Duodenal mucosa (tissue), 2 donors: ENCODE results near the gene GPX3.

Experiments used
- H3K27ac ChIP-seq: one replicate; pipeline ENCODE4 v1.7.0; 2013; ENCODE audit warnings: low read depth, low read length
- H3K27me3 ChIP-seq, 2 donors: one replicate each; pipeline ENCODE4 v1.7.0; 2013; ENCODE audit warnings: low read length in 2 of 2, control low read depth in 1 of 2; ENCODE audit not compliant: insufficient read depth in 2 of 2, control insufficient read depth in 1 of 2
- H3K36me3 ChIP-seq, 2 donors: one replicate each; pipeline ENCODE4 v1.7.0; 2013; ENCODE audit warnings: low read length in 2 of 2, control low read depth in 1 of 2; ENCODE audit not compliant: insufficient read depth in 2 of 2, control insufficient read depth in 1 of 2
- H3K4me1 ChIP-seq, 2 donors: one replicate each; pipeline ENCODE4 v1.7.0; 2013; ENCODE audit warnings: low read length in 2 of 2, control low read depth in 1 of 2; ENCODE audit not compliant: insufficient read depth in 2 of 2, control insufficient read depth in 1 of 2
- H3K4me3 ChIP-seq, 2 donors: one replicate each; pipeline ENCODE4 v1.7.0; 2013; ENCODE audit warnings: low read length in 2 of 2, low read depth in 1 of 2
- H3K9ac ChIP-seq, 2 donors: one replicate each; pipeline ENCODE4 v1.7.0; 2013; ENCODE audit warnings: low read length in 2 of 2, low read depth in 1 of 2
- H3K9me3 ChIP-seq, 2 donors: one replicate each; pipeline ENCODE4 v1.7.0; 2013; ENCODE audit warnings: low read length in 2 of 2, control low read depth in 1 of 2; ENCODE audit not compliant: control insufficient read depth in 1 of 2

Gene GPX3

DNA sequence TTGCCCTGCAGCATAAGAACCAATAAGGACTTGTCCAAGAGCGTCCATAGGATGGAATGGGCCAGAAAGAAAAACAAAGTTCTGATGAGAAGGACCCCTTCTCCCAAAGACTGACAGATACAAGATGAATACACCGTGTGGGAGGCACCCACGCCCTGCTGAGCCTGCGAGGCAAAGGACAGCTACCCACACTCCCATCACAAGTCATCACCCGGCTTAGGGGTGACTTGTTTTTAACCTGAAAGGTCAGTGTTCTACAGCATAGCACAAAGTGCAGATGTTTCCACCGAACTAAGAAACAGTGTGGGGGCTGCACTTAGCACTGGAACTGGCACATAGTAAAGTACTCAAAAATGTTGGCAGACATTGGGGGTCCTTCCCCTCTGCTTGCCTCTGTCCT is 46.5 kb downstream of the GPX3 start:
- Histone ChIP-seq H3K9me3 (no peaks in the 10 kb centered on the region), H3K36me3 (peaks cover 18 to 62% of the 10 kb centered on the region in 2 donors), H3K4me1 (peaks cover 64 to 74% of the 10 kb centered on the region in 2 donors), H3K27ac (no peak overlapping the region), H3K9ac (no peak overlapping the region), H3K27me3 (no peaks in the 10 kb centered on the region), H3K4me3 (no peak overlapping the region)

DNA sequence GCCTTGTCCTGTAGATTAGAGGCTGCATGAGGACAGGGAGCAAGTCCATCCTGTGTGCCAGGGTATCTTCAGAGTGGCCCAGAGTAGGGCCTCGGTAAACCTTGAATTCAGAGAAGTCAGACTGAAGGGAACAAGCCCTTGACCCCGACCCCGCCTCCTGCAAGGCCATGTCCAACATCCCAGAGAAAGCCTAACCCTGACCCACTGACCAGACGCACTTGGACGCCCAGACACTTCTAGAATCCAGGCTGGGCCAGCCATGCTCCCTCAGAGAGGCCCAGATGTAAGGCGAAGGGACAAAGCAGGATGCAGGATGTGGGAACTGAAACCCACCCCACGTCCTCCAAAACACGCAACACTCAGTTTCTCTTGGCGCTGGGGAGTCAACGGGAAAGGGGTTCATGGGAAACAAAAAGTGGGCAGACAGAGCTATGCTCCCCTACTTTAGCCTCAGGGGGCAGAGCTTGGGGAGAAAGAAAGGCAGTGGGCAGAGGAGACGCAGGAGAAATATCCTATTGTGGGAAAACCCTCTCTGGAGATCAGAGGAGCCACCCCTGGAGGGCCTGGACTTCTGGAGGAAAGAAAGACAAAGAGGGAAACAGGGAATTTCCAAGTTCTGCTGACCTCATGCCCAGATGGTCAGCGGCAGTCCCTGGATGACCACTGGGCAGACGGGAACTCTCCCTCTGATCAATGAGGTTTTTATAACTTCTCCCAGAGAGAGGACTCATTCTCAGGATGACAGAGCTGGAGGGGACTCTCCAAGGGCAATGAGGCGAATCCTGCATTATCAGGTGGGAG is 47.4 kb downstream of the GPX3 start:
- Histone ChIP-seq H3K27ac (peak overlapping the region; percentile 32), H3K4me1 (peaks cover 65 to 74% of the 10 kb centered on the region in 2 donors), H3K9me3 (no peaks in the 10 kb centered on the region)

DNA sequence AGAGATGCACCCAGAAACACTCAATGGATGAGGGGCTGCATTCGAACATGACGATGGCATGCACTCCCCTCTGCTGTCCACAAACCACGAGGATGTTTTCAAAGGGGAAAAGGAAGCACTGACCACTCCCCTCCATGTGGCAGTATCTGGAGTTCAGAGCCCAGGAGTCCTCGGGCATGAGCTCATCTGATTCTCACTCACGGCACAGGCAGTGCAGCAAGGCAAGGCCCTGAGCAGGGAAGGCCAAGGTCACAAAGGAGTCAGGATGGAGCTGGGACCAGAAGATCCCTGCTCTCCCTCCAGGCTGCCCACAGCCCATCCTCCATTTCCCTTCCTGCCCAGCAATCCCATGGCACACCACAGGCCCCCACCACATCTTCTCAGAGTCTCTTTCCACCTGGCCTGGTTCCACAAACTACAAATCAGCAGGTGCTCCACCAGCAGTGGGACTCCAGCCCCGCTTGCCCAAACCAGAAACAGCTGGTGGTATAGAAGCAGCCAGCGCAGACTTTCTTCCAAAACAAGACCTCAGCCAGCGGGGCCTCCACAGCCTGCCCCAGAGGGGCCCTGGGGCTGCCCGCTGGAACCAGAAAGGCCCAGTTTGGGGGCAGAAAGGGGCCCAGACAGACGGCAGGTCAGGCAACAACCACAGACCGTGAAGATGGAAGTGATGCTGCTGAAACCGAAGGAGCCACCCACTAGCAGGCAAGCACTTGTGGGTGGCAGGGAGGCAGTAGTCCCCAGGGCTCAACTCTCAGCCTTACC is 48.2 kb downstream of the GPX3 start:
- Histone ChIP-seq H3K4me1 (peaks cover 57 to 66% of the 10 kb centered on the region in 2 donors), H3K9ac (no peak overlapping the region), H3K27ac (peak overlapping the region; percentile 32), H3K9me3 (no peaks in the 10 kb centered on the region), H3K36me3 (peaks cover 8 to 52% of the 10 kb centered on the region in 2 donors), H3K27me3 (no peaks in the 10 kb centered on the region), H3K4me3 (no peak overlapping the region)

More for the DNA sequence above, 47.4 kb downstream of the GPX3 start:
- Histone ChIP-seq H3K9ac (no peak overlapping the region), H3K4me3 (no peak overlapping the region), H3K27me3 (no peaks in the 10 kb centered on the region), H3K36me3 (peaks cover 9 to 56% of the 10 kb centered on the region in 2 donors)

DNA sequence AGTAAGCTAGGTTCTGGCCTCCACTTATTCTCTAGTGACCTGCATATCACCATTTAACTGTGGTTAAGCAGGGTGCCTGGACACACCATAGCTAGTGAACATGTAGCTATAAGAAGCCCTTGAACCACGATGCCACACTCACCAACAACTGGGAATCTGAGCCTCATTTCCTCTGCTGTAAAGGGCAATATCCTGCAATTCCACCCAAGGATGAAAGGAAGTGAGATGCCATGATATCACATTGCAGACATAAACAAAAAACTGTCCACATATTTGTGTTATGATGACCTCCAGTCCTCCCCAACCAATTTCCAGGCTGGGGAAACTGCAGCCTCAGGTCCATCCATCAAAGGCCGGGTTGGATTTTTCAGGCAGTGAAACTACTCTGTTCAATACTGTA is 50.1 kb downstream of the GPX3 start:
- Histone ChIP-seq H3K4me1 (peaks cover 41 to 52% of the 10 kb centered on the region in 2 donors), H3K9me3 (no peaks in the 10 kb centered on the region), H3K36me3 (peaks cover 8 to 42% of the 10 kb centered on the region in 2 donors), H3K27ac (no peak overlapping the region), H3K27me3 (no peaks in the 10 kb centered on the region), H3K4me3 (no peak overlapping the region), H3K9ac (no peak overlapping the region)

DNA sequence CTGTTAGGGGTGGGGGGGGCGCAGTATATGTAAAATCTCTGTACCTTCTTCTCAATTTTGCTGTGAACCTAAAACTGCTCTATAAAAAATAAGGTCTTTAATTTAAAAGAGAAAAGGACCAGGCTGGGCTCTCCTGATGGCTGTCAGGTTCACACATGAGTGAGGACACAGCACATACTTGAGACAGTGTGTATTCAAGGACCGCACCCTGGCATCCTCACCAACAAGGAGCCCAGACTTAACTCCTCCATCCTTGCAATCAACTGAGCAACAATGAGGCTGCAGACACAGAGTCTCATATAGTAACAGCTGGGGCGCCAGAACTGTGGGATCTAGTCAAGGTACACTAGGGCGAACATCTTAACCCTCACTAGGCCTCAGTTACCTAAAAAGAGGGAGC is 50.6 kb downstream of the GPX3 start:
- Histone ChIP-seq H3K9me3 (no peaks in the 10 kb centered on the region), H3K36me3 (peaks cover 8 to 43% of the 10 kb centered on the region in 2 donors), H3K4me1 (peaks cover 46 to 50% of the 10 kb centered on the region in 2 donors), H3K4me3 (no peak overlapping the region), H3K9ac (no peak overlapping the region), H3K27me3 (no peaks in the 10 kb centered on the region), H3K27ac (no peak overlapping the region)

DNA sequence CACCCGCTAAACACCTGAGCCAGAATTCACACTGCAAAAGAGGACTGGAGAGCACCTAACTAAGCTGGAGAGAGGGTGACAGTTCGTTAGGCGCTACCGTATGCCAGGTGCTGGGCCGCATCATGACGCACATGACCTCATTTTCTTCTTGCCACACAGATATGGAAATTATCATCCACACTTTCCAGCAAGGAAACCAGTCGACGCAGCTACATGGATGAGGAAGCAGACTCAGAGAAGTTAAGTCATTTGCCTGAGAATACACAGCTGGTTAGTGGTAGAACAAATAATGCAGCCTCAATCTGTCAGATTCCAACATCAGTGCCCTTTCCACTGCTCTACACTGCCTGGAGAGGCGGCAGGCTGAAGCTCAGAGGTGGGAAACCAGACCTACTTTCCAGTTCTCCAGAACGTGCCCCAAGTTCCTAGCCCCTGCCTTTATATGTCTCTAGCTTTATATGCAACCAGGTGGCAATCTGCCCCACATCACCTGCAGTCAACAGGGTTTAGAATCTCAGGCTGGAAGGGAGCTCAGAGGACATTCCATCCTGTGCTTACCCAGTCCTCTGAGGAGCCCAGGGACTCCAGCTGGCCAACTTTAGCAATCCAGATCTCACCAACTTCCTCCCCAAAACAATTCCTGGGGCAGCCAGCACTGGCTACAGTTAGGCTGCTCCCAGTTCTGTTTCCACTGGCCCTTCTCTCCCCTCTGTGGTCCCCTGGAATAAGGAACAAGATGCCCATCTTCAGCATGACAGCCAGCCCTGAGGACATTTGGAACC is 51.6 kb downstream of the GPX3 start:
- Histone ChIP-seq H3K4me3 (no peak overlapping the region), H3K9me3 (no peaks in the 10 kb centered on the region), H3K9ac (no peak overlapping the region), H3K4me1 (peaks cover 47 to 49% of the 10 kb centered on the region in 2 donors), H3K36me3 (peaks cover 8 to 41% of the 10 kb centered on the region in 2 donors), H3K27ac (no peak overlapping the region), H3K27me3 (no peaks in the 10 kb centered on the region)

DNA sequence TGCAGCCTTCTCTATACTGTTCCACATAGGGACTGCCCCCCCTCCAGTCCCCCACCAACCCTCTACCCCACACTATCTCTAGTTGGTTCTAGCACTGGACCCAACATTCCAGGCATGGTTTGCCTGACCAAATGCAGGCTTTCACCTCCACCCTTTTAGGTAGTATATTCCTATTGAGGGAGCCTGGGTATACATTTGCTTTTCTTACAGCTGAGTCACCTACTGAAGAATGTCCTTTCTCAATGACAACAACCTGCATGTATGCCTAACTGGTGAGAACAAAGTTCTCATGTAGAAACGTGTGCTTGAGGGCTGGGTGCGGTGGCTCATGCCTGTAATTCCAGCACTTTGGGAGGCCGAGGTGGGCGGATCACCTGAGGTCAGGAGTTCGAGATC is 52.2 kb downstream of the GPX3 start:
- Histone ChIP-seq H3K27me3 (no peaks in the 10 kb centered on the region), H3K9me3 (no peaks in the 10 kb centered on the region), H3K4me3 (no peak overlapping the region), H3K27ac (no peak overlapping the region), H3K36me3 (peaks cover 9 to 40% of the 10 kb centered on the region in 2 donors), H3K9ac (no peak overlapping the region), H3K4me1 (peaks cover 48 to 49% of the 10 kb centered on the region in 2 donors)

DNA sequence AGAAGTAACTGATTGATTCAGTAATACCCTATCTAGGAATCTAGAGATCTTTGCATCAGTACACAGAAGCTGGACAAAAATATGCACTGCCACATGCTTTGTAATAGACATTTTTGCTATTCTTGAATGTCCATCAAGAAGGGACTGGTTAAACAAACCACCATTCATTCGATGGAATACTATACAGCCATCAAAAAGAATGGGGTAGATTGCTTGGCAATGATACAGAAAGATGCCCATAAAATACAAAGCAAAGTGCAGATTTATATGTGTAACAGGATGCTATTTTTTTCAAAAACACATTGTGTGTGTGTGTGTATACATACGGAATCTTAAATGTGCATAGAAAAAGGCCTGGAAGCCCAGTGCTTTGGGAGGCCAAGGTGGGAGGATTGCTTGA is 52.9 kb downstream of the GPX3 start:
- Histone ChIP-seq H3K4me3 (no peak overlapping the region), H3K27ac (no peak overlapping the region), H3K4me1 (peaks cover 47 to 49% of the 10 kb centered on the region in 2 donors), H3K9ac (no peak overlapping the region), H3K36me3 (peaks cover 12 to 40% of the 10 kb centered on the region in 2 donors), H3K27me3 (no peaks in the 10 kb centered on the region), H3K9me3 (no peaks in the 10 kb centered on the region)

DNA sequence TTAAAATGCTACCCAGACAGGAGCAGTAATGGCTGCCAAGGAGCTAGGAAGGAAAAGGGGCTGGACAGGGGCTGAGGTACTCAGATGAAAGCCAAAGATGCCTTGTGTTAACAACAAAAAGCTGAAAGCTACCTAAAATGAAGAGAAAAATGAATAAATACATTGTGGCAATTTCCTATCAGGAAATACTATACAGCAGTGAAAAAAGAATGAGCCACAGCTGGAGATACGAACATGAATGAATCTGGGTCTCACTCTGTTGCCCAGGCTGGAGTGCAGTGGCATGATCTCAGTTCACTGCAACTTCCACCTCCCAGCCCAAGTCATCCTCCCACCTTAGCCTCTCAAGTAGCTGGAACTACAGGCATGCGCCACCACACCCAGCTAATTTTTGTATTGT is 54.2 kb downstream of the GPX3 start:
- Histone ChIP-seq H3K4me3 (no peak overlapping the region), H3K4me1 (peaks cover 44 to 51% of the 10 kb centered on the region in 2 donors), H3K36me3 (peaks cover 16 to 33% of the 10 kb centered on the region in 2 donors), H3K9ac (no peak overlapping the region), H3K27me3 (no peaks in the 10 kb centered on the region), H3K27ac (no peak overlapping the region), H3K9me3 (no peaks in the 10 kb centered on the region)
